HL-60 (cell line): ENCODE data around the gene OR51F2.
"Not testable (repeated sequence)": the region's sequence is repeated elsewhere in the genome, so short reads cannot be mapped to it uniquely, and the experiment has no call there.

Experiments
- DNase-seq, 2 experiments: peaks; one replicate each; pipeline ENCODE4 v3.0.0-alpha.2; 2010 to 2020; ENCODE audit warnings: low read depth in 1 of 2, low spot score in 1 of 2
- H3K27ac ChIP-seq: fragments of 250-450 bp; sonication (Bioruptor Pico); replicated peaks from 2 replicates; pipeline ENCODE4 v1.5.1; 2020; ENCODE audit warnings: mild to moderate bottlenecking, moderate library complexity
- H3K27me3 ChIP-seq: fragments of 250-450 bp; sonication (Bioruptor Pico); 2 replicates; pipeline ENCODE4 v1.5.1; 2021; ENCODE audit warnings: mild to moderate bottlenecking, moderate library complexity; ENCODE audit not compliant: insufficient read depth, poor library complexity, severe bottlenecking
- H3K4me3 ChIP-seq: replicated peaks from 2 replicates; pipeline ENCODE4 v1.5.1; 2011; ENCODE audit warnings: mild to moderate bottlenecking, control low read depth, low read length; ENCODE audit not compliant: insufficient read depth
- CTCF ChIP-seq: IDR thresholded peaks from one replicate; pipeline ENCODE4 v1.5.1; 2011; ENCODE audit warnings: low read length, control low read depth, inconsistent platforms; ENCODE audit not compliant: insufficient read depth
- GABPA ChIP-seq: IDR thresholded peaks from 2 replicates; pipeline ENCODE4 v1.6.1; 2012; ENCODE audit warnings: low read depth
- POLR2AphosphoS5 ChIP-seq: IDR thresholded peaks from 2 replicates; pipeline ENCODE4 v1.6.1; 2012; ENCODE audit warnings: low read depth
- REST ChIP-seq: IDR thresholded peaks from 2 replicates; pipeline ENCODE4 v1.6.1; 2012; ENCODE audit warnings: low read depth; ENCODE audit not compliant: insufficient replicate concordance
- SPI1 ChIP-seq: IDR thresholded peaks from 2 replicates; pipeline ENCODE4 v1.6.1; 2012; ENCODE audit warnings: low read depth, mild to moderate bottlenecking, borderline replicate concordance

Gene OR51F2

GRCh38 chr11:4798427-4799183 lies 22.5 kb upstream of the OR51F2 start:
- Histone ChIP-seq H3K27ac (no peak overlapping the region), H3K27me3 (peaks cover 2% of the 10 kb centered on the region), H3K4me3 (no peak overlapping the region)
- DNase-seq, result no peak
- no peak for TF ChIP-seq REST
- TF ChIP-seq SPI1, result no peak

- H3K27ac ChIP-seq, DNase-seq, H3K27me3 ChIP-seq, H3K4me3 ChIP-seq: not testable (repeated sequence)
These were observed 19.8 kb upstream of the OR51F2 start for GRCh38 chr11:4801316-4801715.

GRCh38 chr11:4804280-4804679 lies 16.8 kb upstream of the OR51F2 start, which contains the start of gene OR52R1:
TSS of gene OR52R1 (minus strand) at chr11:4804380. CDS start at chr11:4804380, 0 bp downstream.
- no peak within 1 kb of the TSS for H3K27ac ChIP-seq
- no peak within 1 kb of the TSS for H3K4me3 ChIP-seq
- H3K27me3 ChIP-seq, result peaks cover 2% of the 10 kb centered on the region
- TF ChIP-seq CTCF (no peak), REST (no peak), SPI1 (no peak)
- DNase-seq, result no peak

- Histone ChIP-seq H3K27ac (no peak overlapping the region), H3K4me3 (no peak overlapping the region), H3K27me3 (no peaks in the 10 kb centered on the region)
- no peak for DNase-seq
- TF ChIP-seq CTCF, result no peak
- TF ChIP-seq GABPA, result no peak
- TF ChIP-seq REST, result no peak
- TF ChIP-seq SPI1, result no peak
- TF ChIP-seq POLR2AphosphoS5, result no peak
These were observed 12.6 kb upstream of the OR51F2 start for GRCh38 chr11:4808476-4808875.
